Measurements from ENCODE around the gene PHYHIPL.

- TF ChIP-seq MAX (IDR thresholded peaks at IDR 0.05; ENCODE audit: insufficient read depth, insufficient read length) (no peak), GATA2 (IDR thresholded peaks at IDR 0.05; ENCODE audit: insufficient read depth, insufficient read length, low read depth, low read length) (no peak)
Observed at GRCh38 chr10:59266321-59266720, 89.9 kb downstream of the PHYHIPL start.

Measured in endothelial cell of umbilical vein (primary cell).